ENCODE results near the gene TBC1D22B.

The TBC1D22B gene

GRCh38 chr6:37362101-37362828 lies 104.7 kb downstream of the TBC1D22B start:
- DNase-seq = no peak

- peak; percentile 13 for DNase-seq
Observed at GRCh38 chr6:37365791-37366190, 108.2 kb downstream of the TBC1D22B start.

GRCh38 chr6:37366910-37367309 lies 109.3 kb downstream of the TBC1D22B start:
- no peak for DNase-seq

- peak; percentile 80 for DNase-seq
Observed at GRCh38 chr6:37368961-37369320, 111.4 kb downstream of the TBC1D22B start.

- DNase-seq = no peak
Observed at GRCh38 chr6:37369321-37370201, 112.0 kb downstream of the TBC1D22B start.

- no peak for DNase-seq
Observed at GRCh38 chr6:37371154-37372083, 113.8 kb downstream of the TBC1D22B start.

GRCh38 chr6:37372116-37372515 lies 114.5 kb downstream of the TBC1D22B start:
- no peak for DNase-seq

GRCh38 chr6:37373822-37374471 lies 116.4 kb downstream of the TBC1D22B start:
- no peak for DNase-seq

- DNase-seq = no peak
Observed at GRCh38 chr6:37375376-37375775, 117.8 kb downstream of the TBC1D22B start.

- DNase-seq = no peak
Observed at GRCh38 chr6:37376078-37376743, 118.6 kb downstream of the TBC1D22B start.

- peak; percentile 11 for DNase-seq
Observed at GRCh38 chr6:37381579-37381978, 124.0 kb downstream of the TBC1D22B start.

Measured in MV-4-11 (cell line).